PC-3 (cell line): ENCODE results near the gene PRXL2A. TPM values are rescaled to one million over a fixed set of nuclear protein-coding genes. Genes with fewer than 3 reads are reported as not detected.

Experiments used
- ATAC-seq: fragments of 200-7000 bp; cut with Tn5 transposase; 2 replicates; pipeline ENCODE4 v1.9.1; 2020; ENCODE audit warnings: mild to moderate bottlenecking, moderate library complexity
- BruUV-seq: library from RNA; stranded (reverse); fragments of 400-500 nt; replicated peaks from 2 replicates; lab custom pipeline; 2021; lab: Mats Ljungman, UMichigan
- CTCF ChIA-PET: fragments of 300-600 bp; sonication (Branson Sonifier 250); formaldehyde crosslinking; loops from one replicate; lab custom pipeline; 2022; ENCODE audit warnings: antibody characterized with exemption; lab: Charles Lee
- POLR2A ChIA-PET: fragments of 300-600 bp; sonication (Branson Sonifier 250); formaldehyde crosslinking; loops from one replicate; lab custom pipeline; 2022; ENCODE audit warnings: antibody characterized with exemption; ENCODE audit not compliant: unreplicated experiment; lab: Charles Lee
- DNase-seq: peaks from one replicate; pipeline ENCODE4 v3.0.0-alpha.2; 2015
- H2AFZ ChIP-seq: fragments of 300-600 bp; sonication (generic); 2 replicates; pipeline ENCODE4 v1.6.0; 2016; ENCODE audit warnings: antibody characterized with exemption, low read length
- H3F3A ChIP-seq: fragments of 300-600 bp; sonication (generic); one replicate; pipeline ENCODE4 v1.6.0; 2017; ENCODE audit warnings: antibody characterized with exemption, low read length, control low read depth, mild to moderate bottlenecking; ENCODE audit not compliant: unreplicated experiment
- H3K27ac ChIP-seq: fragments of 300-600 bp; sonication (generic); 2 replicates; pipeline ENCODE4 v1.5.1; 2016; ENCODE audit warnings: mild to moderate bottlenecking, low read length
- H3K27me3 ChIP-seq: fragments of 300-600 bp; sonication (generic); 2 replicates; pipeline ENCODE4 v1.6.1; 2016; ENCODE audit warnings: low read length, mixed read lengths
- H3K36me3 ChIP-seq: fragments of 300-600 bp; sonication (generic); 2 replicates; pipeline ENCODE4 v1.6.1; 2016; ENCODE audit warnings: low read depth, mixed run types, low read length, mixed read lengths
- H3K4me1 ChIP-seq: fragments of 300-600 bp; sonication (generic); 2 replicates; pipeline ENCODE4 v1.5.1; 2016; ENCODE audit warnings: low read length; ENCODE audit not compliant: insufficient read depth
- H3K4me2 ChIP-seq: fragments of 300-600 bp; sonication (generic); 2 replicates; pipeline ENCODE4 v1.6.0; 2016; ENCODE audit warnings: low read length
- H3K4me3 ChIP-seq: fragments of 300-600 bp; sonication (generic); 2 replicates; pipeline ENCODE4 v1.5.1; 2016; ENCODE audit warnings: mild to moderate bottlenecking, low read length, mixed read lengths
- H3K79me2 ChIP-seq: fragments of 300-600 bp; sonication (generic); 2 replicates; pipeline ENCODE4 v1.6.1; 2017; ENCODE audit warnings: low read length, mixed read lengths
- H3K9ac ChIP-seq: fragments of 300-600 bp; sonication (generic); 2 replicates; pipeline ENCODE4 v1.6.0; 2016; ENCODE audit warnings: mild to moderate bottlenecking, low read length
- H3K9me2 ChIP-seq: fragments of 300-600 bp; sonication (generic); replicated peaks from 2 replicates; pipeline ENCODE4 v1.6.1; 2016; ENCODE audit warnings: mixed run types, low read length, mixed read lengths
- H3K9me3 ChIP-seq: fragments of 300-600 bp; sonication (generic); 2 replicates; pipeline ENCODE4 v1.6.1; 2016; ENCODE audit warnings: low read length, mixed read lengths
- H4K20me1 ChIP-seq: fragments of 300-600 bp; sonication (generic); 2 replicates; pipeline ENCODE4 v1.6.1; 2016; ENCODE audit warnings: low read length, mixed read lengths
- CTCF ChIP-seq: fragments of 300-600 bp; sonication (generic); conservative IDR thresholded peaks from 2 replicates; pipeline ENCODE4 v1.5.1; 2017; ENCODE audit warnings: antibody characterized with exemption, low read depth, mild to moderate bottlenecking, low read length
- EZH2 ChIP-seq: fragments of 300-600 bp; sonication (generic); IDR thresholded peaks from one replicate; pipeline ENCODE4 v1.6.1; 2017; ENCODE audit warnings: antibody characterized with exemption, mild to moderate bottlenecking, low read length; ENCODE audit not compliant: unreplicated experiment
- EZH2phosphoT487 ChIP-seq: fragments of 300-600 bp; sonication (generic); IDR thresholded peaks from 2 replicates; pipeline ENCODE4 v1.6.1; 2018; ENCODE audit warnings: mild to moderate bottlenecking, antibody characterized with exemption, low read length, borderline replicate concordance
- intact Hi-C: fragments of 100-400 bp; cut with micrococcal nuclease; formaldehyde crosslinking; loops from 2 replicates; pipeline ENCODE4 v1.9.0; 2023
- total RNA-seq: library from RNA; depleted of rRNA; stranded (reverse); fragments of >200 nt; gene quantifications from 2 replicates; pipeline ENCODE4 v1.2.3, GENCODE V29; 2014

The PRXL2A gene
- total RNA-seq, 1 experiment from 2014 or later = not detected

DNA sequence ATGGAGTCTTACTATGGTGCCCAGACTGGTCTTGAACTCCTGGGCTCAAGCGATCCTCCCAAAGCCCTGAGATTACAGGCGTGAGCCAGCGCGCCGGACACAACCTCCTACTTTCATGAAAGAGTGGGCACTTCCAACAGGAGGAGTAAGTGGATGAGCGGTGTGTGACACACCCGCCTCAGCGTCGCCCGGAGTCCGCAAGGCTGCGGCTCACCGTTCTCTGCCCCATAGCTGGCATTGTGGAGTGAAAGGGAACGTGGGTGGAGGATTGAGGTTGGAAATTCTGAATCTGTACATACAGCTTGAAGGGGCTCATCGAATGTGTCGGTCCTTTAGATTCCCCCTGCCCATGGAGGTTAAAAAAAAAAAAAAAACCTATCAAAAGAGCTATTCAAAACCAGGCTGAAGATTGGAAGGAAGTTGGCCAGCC lies 524 bp upstream of the PRXL2A start:
- POLR2A ChIA-PET = no interaction called here
- no peak overlapping the region for H3K4me2 ChIP-seq
- no peak for ATAC-seq
- no peaks in the 10 kb centered on the region for H3K27me3 ChIP-seq
- H3K27ac ChIP-seq = no peak overlapping the region
- no peak overlapping the region for H3K9ac ChIP-seq
- no peaks in the 10 kb centered on the region for H3K79me2 ChIP-seq
- BruUV-seq = no TSS peak
- no peak overlapping the region for H3K4me3 ChIP-seq
- H2AFZ ChIP-seq = no peak overlapping the region
- no peaks in the 10 kb centered on the region for H3F3A ChIP-seq
- CTCF ChIA-PET = no interaction called here
- H3K9me3 ChIP-seq = no peaks in the 10 kb centered on the region
- TF ChIP-seq EZH2phosphoT487 (no peak), EZH2 (no peak), CTCF (no peak)
- H3K9me2 ChIP-seq = no peaks in the 10 kb centered on the region
- no peaks in the 10 kb centered on the region for H3K36me3 ChIP-seq
- no peak for DNase-seq
- H3K4me1 ChIP-seq = no peaks in the 10 kb centered on the region
- intact Hi-C loops = no loop called here
- H4K20me1 ChIP-seq = no peaks in the 10 kb centered on the region

DNA sequence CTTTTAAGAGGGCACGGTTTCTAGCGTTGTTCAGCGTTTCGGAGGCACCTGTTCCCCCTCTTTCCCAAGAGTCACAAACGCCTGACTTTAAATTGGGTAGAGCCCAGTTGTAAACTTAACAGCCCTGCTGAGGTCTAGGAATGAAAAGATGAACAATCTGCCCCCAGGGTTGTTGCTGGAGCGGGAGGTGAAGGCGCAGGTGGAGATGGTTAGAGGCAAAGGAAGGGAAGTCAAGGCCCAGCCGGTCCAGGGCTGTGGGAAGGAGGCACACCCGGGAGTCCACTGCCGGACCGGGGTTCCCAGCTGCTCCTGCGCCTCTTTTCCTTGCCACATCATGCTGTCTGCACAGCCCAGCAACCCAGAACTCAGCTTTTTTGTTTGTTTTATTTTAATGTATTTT lies 770 bp downstream of the PRXL2A start:
- BruUV-seq = no TSS peak
- CTCF ChIA-PET = no interaction called here
- intact Hi-C loops = no loop called here
- H3K79me2 ChIP-seq = no peaks in the 10 kb centered on the region
- ATAC-seq (no peak), DNase-seq (no peak)
- H3K4me2 ChIP-seq = no peak overlapping the region
- H3K27me3 ChIP-seq = no peaks in the 10 kb centered on the region
- no peaks in the 10 kb centered on the region for H3K4me1 ChIP-seq
- no peak overlapping the region for H3K27ac ChIP-seq
- no peaks in the 10 kb centered on the region for H3K9me2 ChIP-seq
- H4K20me1 ChIP-seq = no peaks in the 10 kb centered on the region
- H3K36me3 ChIP-seq = no peaks in the 10 kb centered on the region
- TF ChIP-seq EZH2phosphoT487 = no peak
- no peak for TF ChIP-seq CTCF
- TF ChIP-seq EZH2 = no peak
- no peak overlapping the region for H3K4me3 ChIP-seq
- H3F3A ChIP-seq = no peaks in the 10 kb centered on the region
- H2AFZ ChIP-seq = no peak overlapping the region
- no peaks in the 10 kb centered on the region for H3K9me3 ChIP-seq
- POLR2A ChIA-PET = no interaction called here
- H3K9ac ChIP-seq = no peak overlapping the region

GRCh38 chr10:80410122-80410521 lies 1.8 kb downstream of the PRXL2A start:
- Histone ChIP-seq H4K20me1 (no peaks in the 10 kb centered on the region), H3F3A (no peaks in the 10 kb centered on the region), H3K4me3 (no peak overlapping the region), H3K9me2 (no peaks in the 10 kb centered on the region), H3K27ac (no peak overlapping the region), H3K9ac (no peak overlapping the region), H3K4me1 (no peaks in the 10 kb centered on the region), H3K27me3 (no peaks in the 10 kb centered on the region), H3K79me2 (no peaks in the 10 kb centered on the region), H2AFZ (no peak overlapping the region), H3K36me3 (no peaks in the 10 kb centered on the region), H3K9me3 (no peaks in the 10 kb centered on the region), H3K4me2 (no peak overlapping the region)
- intact Hi-C loops = no loop called here
- ChIA-PET CTCF (no interaction called here), POLR2A (no interaction called here)
- ATAC-seq (no peak), DNase-seq (no peak)
- no TSS peak for BruUV-seq
- no peak for TF ChIP-seq CTCF
- no peak for TF ChIP-seq EZH2
